PC-9 (cell line): ENCODE measurements around the gene CLCN1. TPM values are rescaled to one million over a fixed set of nuclear protein-coding genes. Genes with fewer than 3 reads are reported as not detected.
A peak's percentile ranks its signal among the peaks of the same experiment; 100 is the strongest.

Source experiments
- BruUV-seq: library from RNA; stranded (reverse); fragments of 400-500 nt; replicated peaks from 2 replicates; lab custom pipeline; 2021; lab: Mats Ljungman, UMichigan
- CTCF ChIA-PET: fragments of 300-600 bp; sonication (Branson Sonifier 250); formaldehyde crosslinking; loops from one replicate; lab custom pipeline; 2022; ENCODE audit warnings: antibody characterized with exemption; lab: Charles Lee
- POLR2A ChIA-PET: fragments of 300-600 bp; sonication (Branson Sonifier 250); formaldehyde crosslinking; loops from one replicate; lab custom pipeline; 2022; ENCODE audit warnings: antibody characterized with exemption; ENCODE audit not compliant: unreplicated experiment; lab: Charles Lee
- DNase-seq, 2 experiments: peaks; one replicate each; pipeline versions ENCODE4 v3.0.0 to v3.0.0-alpha.2; 2015 to 2022; ENCODE audit warnings: mixed read lengths in 1 of 2
- H2AFZ ChIP-seq: fragments of 200-600 bp; sonication (generic); 2 replicates; pipeline ENCODE4 v1.8.1; 2017; ENCODE audit warnings: antibody characterized with exemption
- H3F3A ChIP-seq: fragments of 200-600 bp; sonication (generic); 2 replicates; pipeline ENCODE4 v1.8.1; 2017; ENCODE audit warnings: antibody characterized with exemption, mild to moderate bottlenecking, low read depth; ENCODE audit not compliant: insufficient read depth
- H3K27ac ChIP-seq: fragments of 200-600 bp; sonication (generic); 2 replicates; pipeline ENCODE4 v1.6.1; 2016; ENCODE audit warnings: mixed run types
- H3K27me3 ChIP-seq: fragments of 200-600 bp; sonication (generic); 2 replicates; pipeline ENCODE4 v1.6.1; 2016; ENCODE audit warnings: low read depth, mixed run types; ENCODE audit not compliant: insufficient read depth
- H3K36me3 ChIP-seq: fragments of 200-600 bp; sonication (generic); 2 replicates; pipeline ENCODE4 v1.6.1; 2016; ENCODE audit warnings: low read depth, mixed run types
- H3K4me1 ChIP-seq: fragments of 200-600 bp; sonication (generic); replicated peaks from 2 replicates; pipeline ENCODE4 v1.6.1; 2016; ENCODE audit warnings: mixed run types; ENCODE audit not compliant: insufficient read depth
- H3K4me2 ChIP-seq: fragments of 200-600 bp; sonication (generic); 2 replicates; pipeline ENCODE4 v1.6.1; 2017; ENCODE audit warnings: mixed run types
- H3K4me3 ChIP-seq: fragments of 200-600 bp; sonication (generic); 2 replicates; pipeline ENCODE4 v1.6.1; 2016; ENCODE audit warnings: mixed run types
- H3K79me2 ChIP-seq: fragments of 200-600 bp; sonication (generic); 2 replicates; pipeline ENCODE4 v1.6.1; 2017; ENCODE audit warnings: low read depth, mixed run types
- H3K9me2 ChIP-seq: fragments of 200-600 bp; sonication (generic); 2 replicates; pipeline ENCODE4 v1.8.1; 2017; ENCODE audit warnings: mild to moderate bottlenecking; ENCODE audit not compliant: insufficient read depth
- H3K9me3 ChIP-seq: fragments of 200-600 bp; sonication (generic); 2 replicates; pipeline ENCODE4 v1.8.1; 2016; ENCODE audit warnings: low read depth; ENCODE audit not compliant: insufficient read depth
- H4K20me1 ChIP-seq: fragments of 200-600 bp; sonication (generic); 2 replicates; pipeline ENCODE4 v1.8.1; 2017; ENCODE audit not compliant: insufficient read depth
- CTCF ChIP-seq: fragments of 200-600 bp; sonication (generic); conservative IDR thresholded peaks from 2 replicates; pipeline ENCODE4 v1.6.1; 2017; ENCODE audit warnings: mixed run types, antibody characterized with exemption, mild to moderate bottlenecking, moderate library complexity
- EZH2 ChIP-seq: fragments of 200-600 bp; sonication (generic); IDR thresholded peaks from 2 replicates; pipeline ENCODE4 v1.8.0; 2017; ENCODE audit warnings: antibody characterized with exemption, low read depth
- intact Hi-C: fragments of 100-400 bp; cut with micrococcal nuclease; formaldehyde crosslinking; loops from one replicate; pipeline ENCODE4 v1.10.0; 2022; ENCODE audit not compliant: unreplicated experiment
- total RNA-seq: library from RNA; stranded (reverse); gene quantifications from 2 replicates; pipeline ENCODE4 v1.2.3, GENCODE V29; 2021

Gene CLCN1
- total RNA-seq, 1 experiment from 2014 or later = not detected

GRCh38 chr7:143334244-143334643 lies 18.3 kb downstream of the CLCN1 start:
- intact Hi-C loops = no loop called here
- no peaks in the 10 kb centered on the region for H3K36me3 ChIP-seq
- H3K9me2 ChIP-seq = no peaks in the 10 kb centered on the region
- H3K4me3 ChIP-seq = no peak overlapping the region
- H2AFZ ChIP-seq = no peak overlapping the region
- H3K4me1 ChIP-seq = peaks cover 38% of the 10 kb centered on the region
- H4K20me1 ChIP-seq = no peaks in the 10 kb centered on the region
- peaks cover 22% of the 10 kb centered on the region for H3F3A ChIP-seq
- ChIA-PET POLR2A (interaction anchor here (0.6 kb wide), 1 partner anchor 43 kb away, joined by 4 read pairs; no protein-coding TSS in a partner anchor), CTCF (interaction anchor here (0.7 kb wide), 3 partner anchors 46 to 1033 kb away, joined by 3 to 7 read pairs (median 6); no protein-coding TSS in a partner anchor)
- H3K79me2 ChIP-seq = no peaks in the 10 kb centered on the region
- no peak for TF ChIP-seq EZH2
- no peak for TF ChIP-seq CTCF
- H3K27ac ChIP-seq = peak overlapping the region; percentile 59
- no peaks in the 10 kb centered on the region for H3K9me3 ChIP-seq
- peak overlapping the region; percentile 43 for H3K4me2 ChIP-seq
- peak in 1 of 2 experiments; percentile 72 for DNase-seq
- no TSS peak for BruUV-seq
- H3K27me3 ChIP-seq = no peaks in the 10 kb centered on the region

- no peak overlapping the region for H3K27ac ChIP-seq
- POLR2A ChIA-PET = no interaction called here
- no peaks in the 10 kb centered on the region for H4K20me1 ChIP-seq
- CTCF ChIA-PET = no interaction called here
- no peak for TF ChIP-seq CTCF
- no peak for TF ChIP-seq EZH2
- H3K4me2 ChIP-seq = no peak overlapping the region
- H3K27me3 ChIP-seq = no peaks in the 10 kb centered on the region
- peaks cover 6% of the 10 kb centered on the region for H3F3A ChIP-seq
- peaks cover 21% of the 10 kb centered on the region for H3K4me1 ChIP-seq
- H3K9me3 ChIP-seq = no peaks in the 10 kb centered on the region
- H2AFZ ChIP-seq = no peak overlapping the region
- no peaks in the 10 kb centered on the region for H3K79me2 ChIP-seq
- H3K9me2 ChIP-seq = no peaks in the 10 kb centered on the region
- no TSS peak for BruUV-seq
- intact Hi-C loops = no loop called here
- DNase-seq = no peak
- H3K36me3 ChIP-seq = no peaks in the 10 kb centered on the region
- no peak overlapping the region for H3K4me3 ChIP-seq
Observed at GRCh38 chr7:143337216-143337615, 21.3 kb downstream of the CLCN1 start.

GRCh38 chr7:143341842-143342241 lies 25.9 kb downstream of the CLCN1 start:
- POLR2A ChIA-PET = interaction anchor here (0.5 kb wide), 1 partner anchor 32 kb away, joined by 7 read pairs; no protein-coding TSS in a partner anchor

More at GRCh38 chr7:143341842-143342241, 25.9 kb downstream of the CLCN1 start:
- no peak for DNase-seq
- no peaks in the 10 kb centered on the region for H3K4me1 ChIP-seq
- H3K27ac ChIP-seq = no peak overlapping the region
- TF ChIP-seq CTCF (no peak), EZH2 (no peak)
- H4K20me1 ChIP-seq = no peaks in the 10 kb centered on the region
- H3K79me2 ChIP-seq = no peaks in the 10 kb centered on the region
- H3K4me3 ChIP-seq = no peak overlapping the region
- no peak overlapping the region for H3K4me2 ChIP-seq
- no peaks in the 10 kb centered on the region for H3K9me3 ChIP-seq
- no TSS peak for BruUV-seq
- H3K27me3 ChIP-seq = no peaks in the 10 kb centered on the region
- no peak overlapping the region for H2AFZ ChIP-seq
- H3K36me3 ChIP-seq = no peaks in the 10 kb centered on the region
- no peaks in the 10 kb centered on the region for H3F3A ChIP-seq
- no peaks in the 10 kb centered on the region for H3K9me2 ChIP-seq
- CTCF ChIA-PET = no interaction called here
- intact Hi-C loops = no loop called here
